Thoracic aorta (tissue), 2 donors: ENCODE results near the gene SASS6. TPM values are rescaled to one million over a fixed set of nuclear protein-coding genes. Genes with fewer than 3 reads are reported as not detected.

ENCODE experiments used
- ATAC-seq: fragments of 150-250 bp; one replicate; pipeline ENCODE4 v1.8.0; 2017; ENCODE audit warnings: low read depth; ENCODE audit not compliant: insufficient number of reproducible peaks, low FRiP score
- DNase-seq: peaks from one replicate; pipeline ENCODE4 v3.0.0-alpha.2; 2020; ENCODE audit warnings: low spot score
- H3K27ac ChIP-seq, 2 donors: fragments of 200-600 bp; sonication (generic); 1 replicate in 1 of 2; 2 replicates in 1 of 2; pipeline ENCODE4 v1.5.1; 2016; ENCODE audit warnings: mild to moderate bottlenecking in 2 of 2, moderate library complexity in 2 of 2
- H3K27me3 ChIP-seq: fragments of 200-600 bp; sonication (generic); replicated peaks from 2 replicates; pipeline ENCODE4 v1.6.0; 2016; ENCODE audit warnings: mild to moderate bottlenecking; ENCODE audit not compliant: insufficient read depth
- H3K36me3 ChIP-seq: fragments of 200-600 bp; sonication (generic); one replicate; pipeline ENCODE4 v1.5.1; 2016
- H3K4me1 ChIP-seq, 2 donors: fragments of 200-600 bp; sonication (generic); 1 replicate in 1 of 2; 2 replicates in 1 of 2; pipeline versions ENCODE4 v1.5.1 to v1.6.0; 2016; ENCODE audit warnings: low read depth in 2 of 2, mild to moderate bottlenecking in 1 of 2; ENCODE audit not compliant: control insufficient read depth in 1 of 2
- H3K4me3 ChIP-seq: fragments of 200-600 bp; sonication (generic); 2 replicates; pipeline ENCODE4 v1.5.1; 2016; ENCODE audit warnings: mild to moderate bottlenecking
- H3K9me3 ChIP-seq: fragments of 200-600 bp; sonication (generic); 2 replicates; pipeline ENCODE4 v1.5.1; 2016
- total RNA-seq, 2 donors: library from RNA; depleted of rRNA; stranded (reverse); fragments of >200 nt; gene quantifications; one replicate each; pipeline versions ENCODE4 v1.1.0 to v1.2.3, GENCODE V29; 2016
- TF ChIP-seq, protein P1 (sequence below): fragments of 200-600 bp; sonication (generic); IDR thresholded peaks from one replicate; pipeline ENCODE4 v1.5.1; 2019; ENCODE audit warnings: antibody characterized with exemption

SASS6 gene
- total RNA-seq, 2 donors from 2014 or later: 2.4 to 3.2 TPM

GRCh38 chr1:100039591-100039990, 93.1 kb downstream of the SASS6 start:
- DNase-seq: no peak
- Histone ChIP-seq H3K4me1 (peaks cover 16 to 45% of the 10 kb centered on the region in 2 donors), H3K27me3 (no peaks in the 10 kb centered on the region), H3K27ac (peak overlapping the region in 1 of 2 donors; percentile 83), H3K9me3 (no peaks in the 10 kb centered on the region), H3K36me3 (no peaks in the 10 kb centered on the region), H3K4me3 (peak overlapping the region; percentile 82)
- no peak for ATAC-seq
- TF ChIP-seq, protein P1, sequence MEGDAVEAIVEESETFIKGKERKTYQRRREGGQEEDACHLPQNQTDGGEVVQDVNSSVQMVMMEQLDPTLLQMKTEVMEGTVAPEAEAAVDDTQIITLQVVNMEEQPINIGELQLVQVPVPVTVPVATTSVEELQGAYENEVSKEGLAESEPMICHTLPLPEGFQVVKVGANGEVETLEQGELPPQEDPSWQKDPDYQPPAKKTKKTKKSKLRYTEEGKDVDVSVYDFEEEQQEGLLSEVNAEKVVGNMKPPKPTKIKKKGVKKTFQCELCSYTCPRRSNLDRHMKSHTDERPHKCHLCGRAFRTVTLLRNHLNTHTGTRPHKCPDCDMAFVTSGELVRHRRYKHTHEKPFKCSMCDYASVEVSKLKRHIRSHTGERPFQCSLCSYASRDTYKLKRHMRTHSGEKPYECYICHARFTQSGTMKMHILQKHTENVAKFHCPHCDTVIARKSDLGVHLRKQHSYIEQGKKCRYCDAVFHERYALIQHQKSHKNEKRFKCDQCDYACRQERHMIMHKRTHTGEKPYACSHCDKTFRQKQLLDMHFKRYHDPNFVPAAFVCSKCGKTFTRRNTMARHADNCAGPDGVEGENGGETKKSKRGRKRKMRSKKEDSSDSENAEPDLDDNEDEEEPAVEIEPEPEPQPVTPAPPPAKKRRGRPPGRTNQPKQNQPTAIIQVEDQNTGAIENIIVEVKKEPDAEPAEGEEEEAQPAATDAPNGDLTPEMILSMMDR: no peak

DNA sequence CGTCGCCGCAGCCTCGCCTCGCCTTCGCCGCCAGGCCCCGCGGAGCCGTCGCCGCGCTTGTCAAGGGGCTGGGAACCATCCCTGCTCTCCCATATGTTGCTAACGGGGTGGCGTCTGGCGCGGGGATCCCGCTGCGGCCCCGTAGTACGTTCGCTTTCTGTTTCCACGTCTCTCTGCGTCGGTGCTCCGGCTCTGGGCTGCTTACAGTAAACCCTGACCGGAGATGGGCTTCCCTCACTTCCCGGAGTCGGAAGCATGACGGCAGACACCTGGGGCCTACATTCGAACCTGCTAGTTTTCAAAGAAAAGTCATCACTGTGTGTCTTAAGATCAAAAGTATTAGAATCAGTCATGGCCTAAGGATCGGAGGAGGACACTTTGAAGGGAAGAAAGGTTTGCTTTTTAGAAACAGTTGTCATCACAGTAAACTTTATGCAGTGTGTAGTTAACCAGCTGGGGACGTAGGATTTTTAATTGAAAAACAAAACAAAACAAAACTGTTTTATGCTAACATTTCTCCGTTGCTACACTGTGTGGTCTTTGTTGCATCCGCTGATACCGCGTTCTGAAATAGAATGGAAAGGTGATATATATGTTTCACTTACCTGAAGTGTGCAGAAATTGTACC, 94.0 kb downstream of the SASS6 start:
- TF ChIP-seq, protein P1: no peak
- H3K36me3 ChIP-seq: no peaks in the 10 kb centered on the region
- peaks cover 16 to 45% of the 10 kb centered on the region in 2 donors for H3K4me1 ChIP-seq
- peak; percentile 27 for ATAC-seq
- no peak for DNase-seq
- no peaks in the 10 kb centered on the region for H3K27me3 ChIP-seq
- H3K4me3 ChIP-seq: peak overlapping the region; percentile 82
- H3K9me3 ChIP-seq: no peaks in the 10 kb centered on the region
- H3K27ac ChIP-seq: peak overlapping the region; percentile 83 to 96

GRCh38 chr1:100037927-100038659, 94.6 kb downstream of the SASS6 start:
- TF ChIP-seq, protein P1: no peak
- H3K4me1 ChIP-seq: peaks cover 16 to 45% of the 10 kb centered on the region in 2 donors
- H3K36me3 ChIP-seq: no peaks in the 10 kb centered on the region
- H3K9me3 ChIP-seq: no peaks in the 10 kb centered on the region
- H3K27ac ChIP-seq: peak overlapping the region; percentile 83 to 96
- DNase-seq: peak; percentile 61
- H3K4me3 ChIP-seq: peak overlapping the region; percentile 82
- H3K27me3 ChIP-seq: no peaks in the 10 kb centered on the region
- ATAC-seq: peak; percentile 96

GRCh38 chr1:100037656-100037926, 95.1 kb downstream of the SASS6 start:
- TF ChIP-seq, protein P1: no peak
- peaks cover 16 to 41% of the 10 kb centered on the region in 2 donors for H3K4me1 ChIP-seq
- H3K4me3 ChIP-seq: peak overlapping the region; percentile 82
- no peaks in the 10 kb centered on the region for H3K36me3 ChIP-seq
- peak overlapping the region; percentile 83 to 96 for H3K27ac ChIP-seq
- no peak for ATAC-seq
- DNase-seq: no peak
- H3K9me3 ChIP-seq: no peaks in the 10 kb centered on the region
- H3K27me3 ChIP-seq: no peaks in the 10 kb centered on the region

DNA sequence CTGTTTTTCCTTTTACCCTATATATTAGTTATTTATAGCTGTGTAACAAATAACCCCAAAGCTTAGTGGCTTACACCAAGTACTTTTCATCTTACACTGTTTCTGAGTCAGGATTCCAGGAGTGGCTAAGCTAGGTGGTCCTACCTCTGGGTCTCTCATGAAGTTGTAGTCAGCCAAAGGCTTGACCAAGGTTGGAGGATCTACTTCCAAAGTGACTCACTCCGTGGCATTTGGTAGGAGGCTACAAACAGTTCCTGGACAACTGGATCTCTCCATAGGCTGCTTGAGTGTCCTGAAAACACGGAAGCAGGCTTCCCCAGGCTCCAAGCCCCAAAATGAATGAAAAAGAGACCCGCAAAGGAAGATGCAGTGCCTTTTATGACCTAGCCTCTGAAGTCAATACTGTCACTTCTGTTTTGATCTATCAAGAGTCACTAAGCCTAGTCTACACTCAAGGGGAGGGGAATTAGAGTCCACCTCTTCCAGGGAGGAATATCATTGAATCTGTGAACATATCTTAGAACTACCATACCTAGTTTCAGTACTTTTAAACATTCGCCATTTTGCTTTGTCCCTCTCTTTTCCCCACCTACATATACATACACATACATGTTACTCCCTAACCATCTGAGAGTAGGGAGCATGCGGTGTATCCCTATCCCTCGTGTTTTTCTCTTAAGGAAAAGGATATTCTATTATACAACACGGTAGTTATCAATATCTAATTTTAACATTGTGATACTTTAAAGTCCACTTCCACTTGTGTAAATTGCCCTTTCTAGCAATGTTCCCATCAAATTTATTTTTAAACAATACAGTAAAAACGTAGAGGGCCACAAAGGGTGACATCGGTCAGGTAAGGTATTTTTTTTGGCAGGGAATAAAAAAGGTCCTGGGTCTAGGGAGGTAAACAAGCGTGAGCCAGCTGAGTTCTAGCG, 95.7 kb downstream of the SASS6 start:
- H3K9me3 ChIP-seq: no peaks in the 10 kb centered on the region
- no peaks in the 10 kb centered on the region for H3K27me3 ChIP-seq
- H3K27ac ChIP-seq: peak overlapping the region; percentile 83 to 96
- no peaks in the 10 kb centered on the region for H3K36me3 ChIP-seq
- TF ChIP-seq, protein P1: no peak
- no peak for DNase-seq
- ATAC-seq: no peak
- H3K4me1 ChIP-seq: peaks cover 16 to 35% of the 10 kb centered on the region in 2 donors
- peak overlapping the region; percentile 82 for H3K4me3 ChIP-seq
